ENCODE data around the gene H1-8.

DNA sequence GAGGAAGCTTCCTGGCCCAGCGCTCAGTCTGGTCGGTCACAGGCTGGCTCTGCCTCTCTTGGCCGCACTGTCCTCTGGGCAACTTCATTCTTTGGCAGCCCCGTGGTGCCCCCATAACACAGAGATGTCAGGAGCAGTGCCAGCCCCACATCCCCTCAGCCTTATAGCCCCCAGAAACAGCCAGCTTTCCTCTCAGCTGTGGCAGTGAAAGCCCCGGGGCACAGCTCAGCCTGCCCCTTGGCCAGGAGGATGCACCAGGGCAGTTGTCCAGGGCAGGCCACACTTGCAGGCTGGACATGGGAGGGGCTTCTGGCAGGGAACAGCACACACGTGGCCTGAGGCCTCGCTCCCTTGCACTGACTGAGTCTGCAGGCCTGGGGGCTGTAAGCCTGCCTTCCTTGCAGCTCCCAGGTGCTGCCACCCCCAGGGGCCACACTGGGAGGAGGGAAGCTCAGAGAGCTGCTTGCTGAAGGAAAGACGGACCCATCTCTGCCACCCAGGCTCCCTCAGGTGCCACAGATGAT is 24.9 kb upstream of the H1-8 start:
- TF ChIP-seq, protein P1, sequence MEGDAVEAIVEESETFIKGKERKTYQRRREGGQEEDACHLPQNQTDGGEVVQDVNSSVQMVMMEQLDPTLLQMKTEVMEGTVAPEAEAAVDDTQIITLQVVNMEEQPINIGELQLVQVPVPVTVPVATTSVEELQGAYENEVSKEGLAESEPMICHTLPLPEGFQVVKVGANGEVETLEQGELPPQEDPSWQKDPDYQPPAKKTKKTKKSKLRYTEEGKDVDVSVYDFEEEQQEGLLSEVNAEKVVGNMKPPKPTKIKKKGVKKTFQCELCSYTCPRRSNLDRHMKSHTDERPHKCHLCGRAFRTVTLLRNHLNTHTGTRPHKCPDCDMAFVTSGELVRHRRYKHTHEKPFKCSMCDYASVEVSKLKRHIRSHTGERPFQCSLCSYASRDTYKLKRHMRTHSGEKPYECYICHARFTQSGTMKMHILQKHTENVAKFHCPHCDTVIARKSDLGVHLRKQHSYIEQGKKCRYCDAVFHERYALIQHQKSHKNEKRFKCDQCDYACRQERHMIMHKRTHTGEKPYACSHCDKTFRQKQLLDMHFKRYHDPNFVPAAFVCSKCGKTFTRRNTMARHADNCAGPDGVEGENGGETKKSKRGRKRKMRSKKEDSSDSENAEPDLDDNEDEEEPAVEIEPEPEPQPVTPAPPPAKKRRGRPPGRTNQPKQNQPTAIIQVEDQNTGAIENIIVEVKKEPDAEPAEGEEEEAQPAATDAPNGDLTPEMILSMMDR (conservative IDR thresholded peaks at IDR 0.05) = no peak
- no peak for TF ChIP-seq EZH2 (IDR thresholded peaks at IDR 0.05; ENCODE audit: low read depth)
